HuH-7 (cell line): Measurements from ENCODE around the gene DDX1.
"Not testable (repeated sequence)": the region's sequence is repeated elsewhere in the genome, so short reads cannot be mapped to it uniquely, and the experiment has no call there.

ENCODE experiments used
- DNase-seq: peaks from one replicate; pipeline ENCODE4 v3.0.0; 2011; ENCODE audit warnings: low spot score

The DDX1 gene

GRCh38 chr2:15616850-15617777, 25.4 kb downstream of the DDX1 start:
- DNase-seq, result no peak

DNA sequence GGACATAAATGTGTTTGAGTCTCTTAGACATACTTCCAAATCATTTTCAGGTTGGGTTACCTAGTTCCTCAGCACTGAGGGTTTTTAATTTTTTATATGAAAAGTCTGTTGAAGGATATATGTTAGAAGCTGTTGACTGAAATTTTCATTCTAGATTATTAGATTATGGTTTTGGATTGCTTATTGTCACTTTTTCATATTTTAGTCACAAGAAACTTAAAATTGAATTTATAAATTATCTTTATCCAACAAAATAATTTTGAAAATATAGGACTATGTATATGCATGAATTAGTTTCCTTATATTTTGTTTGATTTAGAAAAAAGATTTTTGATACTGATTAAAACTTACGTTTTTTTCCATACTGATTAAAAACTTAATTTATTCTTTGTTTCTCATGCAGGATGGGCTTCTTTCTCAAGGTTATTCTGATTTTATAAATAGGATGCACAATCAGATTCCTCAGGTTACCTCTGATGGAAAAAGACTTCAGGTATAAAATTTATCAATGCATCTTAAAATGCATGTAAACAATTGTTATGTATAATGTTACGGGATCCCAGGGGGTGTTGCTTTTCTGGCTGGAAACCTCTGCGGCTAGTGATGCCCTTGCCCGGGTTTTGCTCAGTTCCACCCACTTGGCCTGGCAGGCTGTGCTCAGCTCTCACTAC, 26.2 kb downstream of the DDX1 start:
- no peak for DNase-seq

- DNase-seq, result no peak
Measured at GRCh38 chr2:15618449-15618855, 26.8 kb downstream of the DDX1 start.

DNA sequence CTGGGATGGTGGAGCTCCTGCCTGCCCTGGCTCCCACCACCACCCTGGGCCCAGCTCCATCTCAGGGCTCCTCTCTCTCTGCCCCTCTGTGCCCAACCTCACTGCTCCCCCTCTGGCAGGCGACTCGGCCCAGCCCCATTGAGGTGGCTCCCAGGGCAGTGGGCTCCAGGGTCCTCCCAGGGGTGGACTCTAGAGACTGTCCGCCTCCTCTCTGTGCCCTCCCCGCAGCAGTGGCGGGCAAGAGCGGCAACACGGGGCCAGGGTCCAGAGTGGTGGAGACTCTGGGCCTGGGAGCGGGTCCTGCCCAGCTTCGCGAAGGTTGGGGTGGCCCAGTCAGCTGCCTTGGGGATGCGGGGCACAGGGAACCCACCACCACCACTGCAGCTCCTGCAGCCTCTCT, 27.4 kb downstream of the DDX1 start:
- DNase-seq, result no peak

DNA sequence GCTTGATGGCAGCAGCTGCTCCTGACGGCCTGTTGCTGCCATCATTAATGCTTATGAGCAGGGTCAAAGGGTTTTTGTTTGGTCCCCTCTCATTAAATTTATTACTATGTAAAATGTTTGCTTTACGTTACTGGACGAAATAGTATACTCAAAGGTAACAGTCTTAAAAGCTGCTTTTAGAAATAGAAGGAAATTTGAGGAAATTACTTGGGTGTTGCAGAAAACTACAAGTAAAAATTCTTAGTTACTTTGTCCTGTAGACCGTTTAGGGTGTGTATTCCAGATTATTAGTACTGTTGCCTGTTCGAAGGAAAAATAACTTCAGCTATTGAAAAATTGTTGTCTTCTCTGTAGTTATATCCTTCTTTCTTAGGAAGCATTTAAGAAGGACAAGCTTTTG, 27.8 kb downstream of the DDX1 start:
- DNase-seq, result no peak

GRCh38 chr2:15619938-15620337, 28.3 kb downstream of the DDX1 start:
- no peak for DNase-seq

DNA sequence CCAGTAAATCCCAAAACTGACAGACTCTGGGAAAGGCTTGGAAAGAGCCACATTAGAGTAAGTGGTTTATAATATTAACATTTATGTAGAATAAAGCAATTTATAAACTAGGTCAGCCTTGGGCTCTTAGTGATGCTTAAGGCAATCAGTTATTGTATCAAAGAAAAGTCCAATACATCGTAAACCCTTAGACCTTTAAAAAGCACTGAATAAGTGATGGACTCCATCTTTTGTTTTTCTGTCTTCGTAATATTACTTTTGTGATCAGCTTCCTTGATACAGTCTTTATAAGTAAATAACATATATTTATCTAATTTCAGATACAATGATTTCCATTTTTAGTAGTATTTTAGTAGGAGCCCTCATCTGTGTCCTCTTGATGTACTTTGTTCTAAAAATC, 28.7 kb downstream of the DDX1 start:
- DNase-seq, result no peak

DNA sequence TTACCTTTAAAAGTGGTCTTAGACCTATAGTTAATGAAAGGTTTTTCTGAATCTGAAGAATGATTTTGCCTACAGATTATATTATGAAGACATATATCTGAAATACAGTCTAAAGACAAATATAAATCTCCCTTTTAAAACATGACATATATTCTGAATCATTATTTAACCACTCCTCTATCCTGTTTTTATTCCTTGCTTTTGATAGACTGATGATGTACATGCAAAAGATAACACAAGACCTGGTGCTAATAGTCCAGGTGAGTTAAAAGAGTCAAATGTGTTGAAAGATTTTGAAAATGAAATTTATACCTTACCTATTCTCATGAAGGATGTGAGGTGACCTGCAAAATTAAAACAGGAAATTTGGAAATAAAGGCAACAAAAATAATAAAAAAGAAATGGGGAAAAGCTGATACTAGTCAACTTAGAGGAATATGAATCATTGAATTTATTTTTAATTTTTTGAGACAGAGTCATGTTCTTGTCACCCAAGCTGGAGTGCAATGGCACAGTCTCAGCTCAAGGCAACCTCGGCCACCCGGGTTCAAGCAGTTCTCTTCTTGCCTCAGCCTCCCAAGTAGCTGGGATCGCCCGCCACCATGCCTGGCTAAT, 29.3 kb downstream of the DDX1 start:
- no peak for DNase-seq

- DNase-seq, result not testable (repeated sequence)
Measured at GRCh38 chr2:15621472-15621870, 29.8 kb downstream of the DDX1 start.

GRCh38 chr2:15622214-15622613, 30.5 kb downstream of the DDX1 start:
- no peak for DNase-seq

DNA sequence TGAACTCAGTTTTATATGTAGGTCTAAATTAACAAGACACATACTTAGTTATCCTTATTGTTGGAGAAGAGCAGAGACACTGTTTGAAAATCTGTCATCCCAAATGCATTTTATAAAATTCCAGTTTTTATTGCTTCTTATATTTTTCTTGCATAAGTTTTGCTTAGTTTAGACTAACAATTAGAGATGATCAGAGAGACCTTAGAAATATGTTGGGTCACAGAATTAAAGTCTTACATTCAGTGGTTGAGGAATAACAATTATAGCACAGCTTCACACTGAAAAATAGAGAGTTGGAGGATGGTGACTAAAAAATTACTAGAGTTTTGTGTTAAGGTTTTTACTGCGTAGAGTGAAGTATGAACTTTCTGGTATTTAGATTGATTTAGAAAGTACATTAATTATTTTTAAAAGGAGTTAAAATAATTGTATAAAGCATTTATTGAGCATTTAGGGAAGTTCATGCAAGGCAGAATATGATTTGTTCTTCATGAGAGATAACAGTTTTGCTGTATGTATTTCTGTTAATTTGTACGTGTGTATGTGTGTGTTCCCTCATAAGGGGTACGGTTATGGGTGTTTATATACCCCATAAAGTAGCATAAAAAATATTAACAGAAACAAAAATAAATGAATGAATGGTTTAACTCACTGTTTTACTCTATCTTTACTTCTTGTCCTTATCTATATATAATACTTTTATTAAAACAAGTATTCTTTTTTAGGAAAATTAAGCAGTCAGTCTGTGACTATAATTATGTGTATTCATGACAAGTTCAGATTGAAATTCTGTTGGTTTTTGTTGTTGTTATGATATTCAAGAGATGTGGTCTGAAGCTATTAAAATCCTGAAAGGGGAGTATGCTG, 31.2 kb downstream of the DDX1 start:
- DNase-seq, result no peak

GRCh38 chr2:15623481-15623796, 31.8 kb downstream of the DDX1 start:
- no peak for DNase-seq

- no peak for DNase-seq
Measured at GRCh38 chr2:15623898-15624541, 32.4 kb downstream of the DDX1 start.

- DNase-seq, result no peak
Measured at GRCh38 chr2:15624903-15625302, 33.2 kb downstream of the DDX1 start.

DNA sequence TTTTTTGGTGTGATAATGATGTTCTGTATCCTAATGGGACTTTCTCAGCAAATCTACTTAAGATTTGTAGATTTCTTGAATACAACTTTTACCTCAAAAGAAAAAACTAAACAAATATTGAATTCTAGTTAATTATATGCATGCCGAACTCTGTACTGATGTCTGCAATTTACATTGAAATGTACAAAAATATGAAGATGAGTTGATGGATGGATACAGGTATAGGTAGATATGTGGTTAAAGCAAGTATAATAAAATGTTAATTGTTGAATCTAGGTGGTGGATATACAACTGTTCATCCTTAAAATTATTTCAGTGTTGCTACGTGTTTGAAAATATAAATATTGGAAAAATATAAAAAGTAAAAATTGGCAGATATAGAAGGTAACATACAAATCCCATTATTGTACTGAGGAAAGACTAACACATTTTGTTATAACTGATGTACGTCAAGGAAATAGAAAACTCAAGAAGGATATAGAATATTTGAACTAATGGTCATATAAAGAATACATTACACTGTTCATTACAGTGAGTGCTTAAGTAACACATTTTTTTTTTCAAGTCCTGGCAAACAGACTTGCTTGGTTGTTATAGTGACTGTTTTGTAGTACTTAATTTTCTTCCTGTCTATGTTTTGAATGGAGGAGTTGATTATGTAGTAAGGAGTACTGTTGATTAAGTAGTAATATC, 33.8 kb downstream of the DDX1 start:
- DNase-seq, result no peak

- DNase-seq, result no peak
Measured at GRCh38 chr2:15626126-15626525, 34.5 kb downstream of the DDX1 start.

DNA sequence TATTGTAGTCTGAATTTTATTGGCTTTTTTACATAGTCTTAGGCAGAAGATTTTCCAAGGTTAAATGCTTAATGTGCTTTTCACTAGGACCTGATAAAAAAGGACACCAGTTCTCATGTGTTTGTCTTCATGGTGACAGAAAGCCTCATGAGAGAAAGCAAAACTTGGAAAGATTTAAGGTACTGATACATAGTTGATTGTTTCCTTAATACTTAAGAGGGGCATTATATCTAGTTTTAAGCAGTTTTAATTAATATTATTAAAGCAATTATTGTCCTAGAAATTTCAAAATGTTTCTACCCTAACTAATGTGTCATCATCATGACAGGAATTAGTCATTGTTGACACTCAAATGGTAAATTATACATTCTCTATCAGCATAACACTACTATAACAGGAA, 35.3 kb downstream of the DDX1 start:
- no peak for DNase-seq

GRCh38 chr2:15627817-15628684, 36.4 kb downstream of the DDX1 start:
- DNase-seq, result no peak

- DNase-seq, result no peak
Measured at GRCh38 chr2:15628899-15629855, 37.5 kb downstream of the DDX1 start.
